A673 (cell line): Measurements from ENCODE around the gene STAT5B. TPM values are rescaled to one million over a fixed set of nuclear protein-coding genes. Genes with fewer than 3 reads are reported as not detected.

ENCODE experiments used
- BruUV-seq: library from RNA; stranded (reverse); fragments of 400-500 nt; replicated peaks from 2 replicates; lab custom pipeline; 2021; lab: Mats Ljungman, UMichigan
- CTCF ChIA-PET: fragments of 300-600 bp; sonication (Branson Sonifier 250); formaldehyde crosslinking; loops from one replicate; lab custom pipeline; 2022; ENCODE audit warnings: antibody characterized with exemption; lab: Charles Lee
- POLR2A ChIA-PET: fragments of 300-600 bp; sonication (Branson Sonifier 250); formaldehyde crosslinking; loops from one replicate; lab custom pipeline; 2022; ENCODE audit warnings: antibody characterized with exemption; ENCODE audit not compliant: low non-redundant PET; lab: Charles Lee
- DNase-seq: peaks from one replicate; pipeline ENCODE4 v3.0.0-alpha.2; 2015; ENCODE audit warnings: low spot score
- H3K27ac ChIP-seq: fragments of 200-600 bp; sonication (generic); 2 replicates; pipeline ENCODE4 v1.5.1; 2016; ENCODE audit warnings: mixed run types, low read depth, mild to moderate bottlenecking, mixed read lengths, antibody characterized with exemption, low read length; ENCODE audit not compliant: poor library complexity, severe bottlenecking
- H3K27me3 ChIP-seq: fragments of 200-600 bp; sonication (generic); replicated peaks from 2 replicates; pipeline ENCODE4 v1.6.1; 2017; ENCODE audit warnings: mixed run types, low read depth, mild to moderate bottlenecking, mixed read lengths, antibody characterized with exemption, low read length; ENCODE audit not compliant: insufficient read depth, poor library complexity
- H3K36me3 ChIP-seq: fragments of 200-600 bp; sonication (generic); 2 replicates; pipeline ENCODE4 v1.6.1; 2016; ENCODE audit warnings: mixed run types, mild to moderate bottlenecking, mixed read lengths, antibody characterized with exemption, low read length; ENCODE audit not compliant: insufficient read depth, poor library complexity, severe bottlenecking
- H3K4me1 ChIP-seq: fragments of 200-600 bp; sonication (generic); 2 replicates; pipeline ENCODE4 v1.6.1; 2017; ENCODE audit warnings: mixed run types, mild to moderate bottlenecking, mixed read lengths, antibody characterized with exemption, low read length; ENCODE audit not compliant: insufficient read depth, poor library complexity, severe bottlenecking
- H3K4me3 ChIP-seq: fragments of 200-600 bp; sonication (generic); 2 replicates; pipeline ENCODE4 v1.5.1; 2016; ENCODE audit warnings: low read depth, mixed run types, mild to moderate bottlenecking, mixed read lengths, low read length; ENCODE audit not compliant: poor library complexity, severe bottlenecking
- H3K9me3 ChIP-seq: fragments of 200-600 bp; sonication (generic); 2 replicates; pipeline ENCODE4 v1.6.1; 2016; ENCODE audit warnings: mixed run types, low read depth, mild to moderate bottlenecking, mixed read lengths, antibody characterized with exemption, low read length; ENCODE audit not compliant: poor library complexity, severe bottlenecking
- EZH2 ChIP-seq: fragments of 200-600 bp; sonication (generic); IDR thresholded peaks from 2 replicates; pipeline ENCODE4 v1.6.1; 2017; ENCODE audit warnings: borderline replicate concordance, low read depth, mild to moderate bottlenecking, mixed read lengths, antibody characterized with exemption, low read length; ENCODE audit not compliant: poor library complexity, severe bottlenecking
- intact Hi-C: fragments of 100-400 bp; cut with micrococcal nuclease; formaldehyde crosslinking; loops from one replicate; pipeline ENCODE4 v1.10.0; 2022; ENCODE audit not compliant: unreplicated experiment
- total RNA-seq: library from RNA; stranded (reverse); gene quantifications from 2 replicates; pipeline ENCODE4 v1.2.3, GENCODE V29; 2021
- TF ChIP-seq, protein P1 (sequence below): fragments of 300-800, 200-600 bp; sonication (generic); conservative IDR thresholded peaks from 2 replicates; pipeline ENCODE4 v1.5.1; 2017; ENCODE audit warnings: low read depth, mild to moderate bottlenecking, antibody characterized with exemption, low read length, moderate library complexity, mixed read lengths

STAT5B gene
- total RNA-seq, 1 experiment from 2014 or later, result 11.2 TPM

- no peak for DNase-seq
- H3K4me1 ChIP-seq, result no peaks in the 10 kb centered on the region
- intact Hi-C loops, result no loop called here
- CTCF ChIA-PET, result no interaction called here
- POLR2A ChIA-PET, result no interaction called here
- no peaks in the 10 kb centered on the region for H3K9me3 ChIP-seq
- no peak overlapping the region for H3K4me3 ChIP-seq
- H3K27ac ChIP-seq, result no peak overlapping the region
- H3K27me3 ChIP-seq, result no peaks in the 10 kb centered on the region
- no TSS peak for BruUV-seq
- no peaks in the 10 kb centered on the region for H3K36me3 ChIP-seq
- TF ChIP-seq EZH2, result no peak
- TF ChIP-seq, protein P1, sequence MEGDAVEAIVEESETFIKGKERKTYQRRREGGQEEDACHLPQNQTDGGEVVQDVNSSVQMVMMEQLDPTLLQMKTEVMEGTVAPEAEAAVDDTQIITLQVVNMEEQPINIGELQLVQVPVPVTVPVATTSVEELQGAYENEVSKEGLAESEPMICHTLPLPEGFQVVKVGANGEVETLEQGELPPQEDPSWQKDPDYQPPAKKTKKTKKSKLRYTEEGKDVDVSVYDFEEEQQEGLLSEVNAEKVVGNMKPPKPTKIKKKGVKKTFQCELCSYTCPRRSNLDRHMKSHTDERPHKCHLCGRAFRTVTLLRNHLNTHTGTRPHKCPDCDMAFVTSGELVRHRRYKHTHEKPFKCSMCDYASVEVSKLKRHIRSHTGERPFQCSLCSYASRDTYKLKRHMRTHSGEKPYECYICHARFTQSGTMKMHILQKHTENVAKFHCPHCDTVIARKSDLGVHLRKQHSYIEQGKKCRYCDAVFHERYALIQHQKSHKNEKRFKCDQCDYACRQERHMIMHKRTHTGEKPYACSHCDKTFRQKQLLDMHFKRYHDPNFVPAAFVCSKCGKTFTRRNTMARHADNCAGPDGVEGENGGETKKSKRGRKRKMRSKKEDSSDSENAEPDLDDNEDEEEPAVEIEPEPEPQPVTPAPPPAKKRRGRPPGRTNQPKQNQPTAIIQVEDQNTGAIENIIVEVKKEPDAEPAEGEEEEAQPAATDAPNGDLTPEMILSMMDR, result no peak
Observed at GRCh38 chr17:42296012-42296411, 19.8 kb upstream of the STAT5B start.

GRCh38 chr17:42294469-42295398 is 18.5 kb upstream of the STAT5B start:
- H3K9me3 ChIP-seq, result no peaks in the 10 kb centered on the region
- ChIA-PET CTCF (no interaction called here), POLR2A (no interaction called here)
- intact Hi-C loops, result no loop called here
- no peak for DNase-seq
- H3K4me1 ChIP-seq, result no peaks in the 10 kb centered on the region
- H3K27ac ChIP-seq, result no peak overlapping the region
- no TSS peak for BruUV-seq
- H3K36me3 ChIP-seq, result no peaks in the 10 kb centered on the region
- no peak overlapping the region for H3K4me3 ChIP-seq
- no peak for TF ChIP-seq EZH2
- H3K27me3 ChIP-seq, result no peaks in the 10 kb centered on the region

DNA sequence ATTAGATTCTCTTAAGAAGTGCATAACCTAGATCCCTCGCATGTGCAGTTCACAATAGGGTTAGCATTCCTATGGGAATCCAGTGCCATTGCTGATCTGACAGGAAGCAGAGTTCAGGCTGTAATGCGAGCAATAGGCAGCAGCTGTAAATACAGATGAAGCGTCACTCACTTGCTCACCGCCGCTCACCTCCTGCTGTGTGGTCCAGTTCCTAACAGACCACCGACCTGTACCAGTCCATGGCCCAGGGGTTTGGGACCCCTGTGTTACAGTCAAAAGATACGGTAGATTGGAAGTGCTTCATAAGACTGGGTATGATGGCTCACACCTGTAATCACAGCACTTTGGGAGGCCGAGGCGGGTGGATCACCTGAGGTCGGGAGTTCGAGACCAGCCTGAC is 14.9 kb upstream of the STAT5B start:
- CTCF ChIA-PET, result no interaction called here
- Histone ChIP-seq H3K4me1 (no peaks in the 10 kb centered on the region), H3K27ac (no peak overlapping the region), H3K4me3 (no peak overlapping the region), H3K9me3 (no peaks in the 10 kb centered on the region), H3K27me3 (no peaks in the 10 kb centered on the region), H3K36me3 (no peaks in the 10 kb centered on the region)
- intact Hi-C loops, result no loop called here
- no peak for DNase-seq
- no peak for TF ChIP-seq EZH2
- TF ChIP-seq, protein P1, result no peak
- BruUV-seq, result no TSS peak
- POLR2A ChIA-PET, result no interaction called here
